GM12865 (cell line): ENCODE data around the gene ACTR2.
"Not testable (repeated sequence)": the region's sequence is repeated elsewhere in the genome, so short reads cannot be mapped to it uniquely, and the experiment has no call there.

Experiments
- DNase-seq: peaks from one replicate; pipeline ENCODE4 v3.0.0; 2010; ENCODE audit warnings: low read depth
- H3K4me3 ChIP-seq: 2 replicates; pipeline ENCODE4 v1.5.1; 2011; ENCODE audit warnings: mild to moderate bottlenecking, low read depth, low read length, control low read depth
- TF ChIP-seq, protein P1 (sequence below): IDR thresholded peaks from 2 replicates; pipeline ENCODE4 v1.5.1; 2011; ENCODE audit warnings: low read length, control low read depth, low read depth, inconsistent platforms; ENCODE audit not compliant: insufficient read depth; ENCODE audit errors: missing control alignments

The ACTR2 gene

DNA sequence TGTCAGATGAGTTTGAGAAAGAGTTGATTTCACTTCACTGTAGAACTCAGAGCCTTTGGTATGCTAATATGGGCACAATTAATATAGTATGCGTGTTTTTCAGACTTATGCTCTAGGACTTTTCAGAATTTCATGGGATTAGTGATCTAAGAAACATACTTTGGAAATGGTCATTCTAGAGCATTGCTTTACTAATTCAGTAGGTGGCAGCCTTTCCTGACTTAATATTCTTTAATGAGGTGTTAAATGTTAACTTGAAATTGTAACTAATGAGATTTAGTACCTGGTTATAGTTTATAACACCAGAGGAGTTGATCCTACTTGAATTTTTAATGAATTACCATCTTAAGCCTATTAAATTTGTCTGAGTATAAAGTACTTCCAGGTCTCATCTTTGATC, 28.4 kb downstream of the ACTR2 start:
- DNase-seq: no peak

DNA sequence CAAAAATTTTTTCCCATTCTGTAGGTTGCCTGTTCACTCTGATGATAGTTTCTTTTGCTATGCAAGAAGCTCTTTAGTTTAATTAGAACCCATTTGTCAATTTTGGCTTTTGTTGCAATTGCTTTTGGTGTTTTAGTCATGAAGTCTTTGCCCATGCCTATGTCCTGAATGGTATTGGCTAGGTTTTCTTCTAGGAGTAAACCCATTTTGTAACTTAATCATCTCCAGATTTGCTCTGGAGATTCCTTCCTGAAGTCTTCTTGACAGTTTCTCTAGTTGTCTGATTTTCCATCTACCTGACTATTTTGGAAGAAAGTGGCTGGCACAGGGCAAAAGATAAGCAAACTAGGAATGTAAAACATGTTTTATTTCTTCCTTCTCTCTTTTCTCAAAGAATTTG, 30.2 kb downstream of the ACTR2 start:
- H3K4me3 ChIP-seq, DNase-seq: not testable (repeated sequence)

More for the DNA sequence above, 28.4 kb downstream of the ACTR2 start:
- no peak overlapping the region for H3K4me3 ChIP-seq
- TF ChIP-seq, protein P1, sequence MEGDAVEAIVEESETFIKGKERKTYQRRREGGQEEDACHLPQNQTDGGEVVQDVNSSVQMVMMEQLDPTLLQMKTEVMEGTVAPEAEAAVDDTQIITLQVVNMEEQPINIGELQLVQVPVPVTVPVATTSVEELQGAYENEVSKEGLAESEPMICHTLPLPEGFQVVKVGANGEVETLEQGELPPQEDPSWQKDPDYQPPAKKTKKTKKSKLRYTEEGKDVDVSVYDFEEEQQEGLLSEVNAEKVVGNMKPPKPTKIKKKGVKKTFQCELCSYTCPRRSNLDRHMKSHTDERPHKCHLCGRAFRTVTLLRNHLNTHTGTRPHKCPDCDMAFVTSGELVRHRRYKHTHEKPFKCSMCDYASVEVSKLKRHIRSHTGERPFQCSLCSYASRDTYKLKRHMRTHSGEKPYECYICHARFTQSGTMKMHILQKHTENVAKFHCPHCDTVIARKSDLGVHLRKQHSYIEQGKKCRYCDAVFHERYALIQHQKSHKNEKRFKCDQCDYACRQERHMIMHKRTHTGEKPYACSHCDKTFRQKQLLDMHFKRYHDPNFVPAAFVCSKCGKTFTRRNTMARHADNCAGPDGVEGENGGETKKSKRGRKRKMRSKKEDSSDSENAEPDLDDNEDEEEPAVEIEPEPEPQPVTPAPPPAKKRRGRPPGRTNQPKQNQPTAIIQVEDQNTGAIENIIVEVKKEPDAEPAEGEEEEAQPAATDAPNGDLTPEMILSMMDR: no peak

DNA sequence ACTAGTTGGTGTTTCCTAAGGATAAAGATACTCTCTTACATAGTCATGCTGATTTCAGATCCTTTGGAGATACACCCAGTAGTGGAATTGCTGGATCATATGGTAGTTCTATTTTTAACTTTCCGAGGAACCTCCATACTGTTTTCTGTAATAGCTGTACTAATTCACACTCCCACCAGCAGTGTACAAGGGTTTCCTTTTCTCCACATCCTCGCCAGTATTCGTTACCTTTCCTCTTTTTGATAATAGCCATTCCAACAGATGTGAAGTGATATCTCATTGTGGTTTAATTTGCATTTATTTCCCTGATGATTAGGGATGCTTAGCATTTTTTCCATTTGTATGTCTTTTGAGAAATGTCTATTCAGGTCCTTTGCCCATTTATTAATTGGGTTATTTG, 34.0 kb downstream of the ACTR2 start:
- TF ChIP-seq, protein P1: no peak
- H3K4me3 ChIP-seq: no peak overlapping the region
- no peak for DNase-seq

DNA sequence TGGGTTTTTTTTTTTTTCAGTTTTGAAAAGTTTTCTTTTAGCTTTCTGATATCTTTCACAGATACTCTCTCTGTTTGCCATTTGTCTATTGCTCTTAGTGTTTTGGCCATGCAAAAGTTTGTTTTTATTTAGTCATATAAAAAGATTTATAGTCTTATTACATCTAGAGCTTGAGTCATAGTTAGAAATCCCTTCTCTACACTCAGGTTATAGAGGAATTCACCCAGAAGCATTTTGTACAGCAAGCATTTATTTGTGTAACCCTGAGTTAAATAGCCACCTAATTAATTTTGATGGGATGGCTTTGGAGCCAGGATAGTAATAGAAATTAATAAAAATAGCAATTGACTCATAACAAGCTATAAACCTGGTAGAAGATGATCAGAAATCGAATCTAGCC, 35.6 kb downstream of the ACTR2 start:
- TF ChIP-seq, protein P1: no peak
- DNase-seq: no peak
- no peak overlapping the region for H3K4me3 ChIP-seq

DNA sequence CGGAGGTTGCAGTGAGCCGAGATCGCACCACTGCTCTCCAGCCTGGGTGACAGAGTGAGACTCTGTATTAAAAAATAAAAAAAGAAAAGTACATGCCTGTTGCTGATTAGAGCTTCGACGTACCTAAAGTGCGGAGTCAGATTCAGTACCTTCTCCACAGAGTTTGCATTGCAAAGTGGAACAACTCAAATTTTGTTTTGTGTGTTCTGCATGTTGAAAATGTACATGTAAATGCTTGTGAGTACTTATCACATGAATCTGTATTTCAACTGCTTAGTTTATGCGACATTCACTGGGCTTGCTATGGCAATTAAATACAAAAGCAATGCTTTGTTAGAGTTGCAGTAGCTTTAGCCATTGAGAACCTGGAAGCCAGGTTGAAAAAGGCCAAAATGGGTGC, 36.4 kb downstream of the ACTR2 start:
- no peak for DNase-seq
- H3K4me3 ChIP-seq: no peak overlapping the region
- TF ChIP-seq, protein P1: no peak

DNA sequence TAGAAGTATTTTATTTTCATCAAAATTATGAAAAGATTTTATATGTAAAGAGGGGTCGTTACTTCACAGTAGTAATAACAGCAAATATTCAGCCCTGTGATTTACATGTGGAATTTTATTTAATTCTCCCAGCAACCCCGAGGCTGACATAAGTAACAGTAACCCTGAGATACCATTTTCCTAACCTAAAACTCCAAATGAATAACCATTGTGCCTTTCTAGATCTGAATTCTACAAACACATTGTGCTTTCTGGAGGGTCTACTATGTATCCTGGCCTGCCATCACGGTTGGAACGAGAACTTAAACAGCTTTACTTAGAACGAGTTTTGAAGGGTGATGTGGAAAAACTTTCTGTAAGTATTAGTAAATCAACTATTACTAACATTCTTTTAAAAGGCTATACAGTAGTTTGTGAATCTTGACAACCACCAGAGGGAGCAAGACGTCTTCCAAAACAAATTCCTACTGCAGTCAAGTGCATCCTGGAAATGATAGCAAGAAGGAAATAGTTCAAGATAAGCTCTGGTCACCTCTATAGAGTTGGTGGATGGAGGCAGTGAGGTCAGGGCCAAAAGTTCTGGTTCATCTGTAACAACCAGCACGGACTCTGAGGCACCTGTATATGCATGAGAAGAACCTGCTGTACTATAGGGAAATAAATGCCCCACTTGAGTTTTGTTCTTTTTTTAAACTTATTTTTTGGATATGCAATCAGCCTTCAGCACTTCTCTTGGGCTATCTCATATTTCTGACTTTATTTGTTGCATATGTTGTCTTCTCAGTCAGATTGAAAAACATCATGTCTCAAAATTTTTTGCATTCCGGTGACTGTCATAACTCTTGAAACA, 37.4 kb downstream of the ACTR2 start:
- H3K4me3 ChIP-seq: no peak overlapping the region
- DNase-seq: peak; percentile 69
- TF ChIP-seq, protein P1: peak; percentile 46

DNA sequence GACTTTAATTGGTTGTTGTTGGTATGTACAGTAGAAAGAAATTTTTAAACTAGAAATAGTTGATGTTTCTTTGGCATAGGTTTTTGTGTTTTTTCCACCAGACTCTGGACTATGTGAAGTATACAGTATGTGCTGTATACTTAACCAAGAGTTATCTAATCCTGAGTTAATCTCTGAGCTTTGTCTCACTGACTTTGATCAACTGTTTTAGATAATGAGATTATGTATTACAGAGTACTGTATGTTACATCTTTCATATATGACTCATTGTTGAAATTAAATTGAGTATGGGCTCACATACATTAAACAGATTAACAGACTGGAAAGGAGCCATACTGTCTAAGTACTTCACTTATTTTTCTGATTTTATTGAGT, 38.0 kb downstream of the ACTR2 start:
- no peak overlapping the region for H3K4me3 ChIP-seq
- TF ChIP-seq, protein P1: no peak
- DNase-seq: no peak
